GM12878 (cell line): ENCODE data around the gene SOX10. TPM values are rescaled to one million over a fixed set of nuclear protein-coding genes. Genes with fewer than 3 reads are reported as not detected.

ENCODE experiments used
- CHD4 ChIP-seq: fragments of 200-600 bp; sonication (generic); IDR thresholded peaks from 2 replicates; pipeline ENCODE4 v1.6.1; 2016; ENCODE audit warnings: mild to moderate bottlenecking
- CREB1 ChIP-seq: IDR thresholded peaks from 2 replicates; pipeline ENCODE4 v1.6.1; 2012; ENCODE audit warnings: low read depth, mild to moderate bottlenecking, inconsistent platforms
- EP300 ChIP-seq, 2 experiments: fragments of 150-350 bp in 1 of 2; IDR thresholded peaks; 2 replicates each; pipeline ENCODE4 v1.6.1; 2011 to 2012; ENCODE audit warnings: low read depth in 2 of 2, low read length in 2 of 2, borderline replicate concordance in 1 of 2, improper control_type of control experiment in 1 of 2, inconsistent platforms in 1 of 2; ENCODE audit not compliant: control insufficient read depth in 1 of 2
- HDGF ChIP-seq: fragments of 450-650 bp; IDR thresholded peaks from 2 replicates; pipeline ENCODE4 v1.6.1; 2016; ENCODE audit warnings: antibody characterized with exemption
- JUNB ChIP-seq: IDR thresholded peaks from 2 replicates; pipeline ENCODE4 v1.6.1; 2016; ENCODE audit warnings: antibody characterized with exemption, mild to moderate bottlenecking
- MXI1 ChIP-seq: fragments of 150-350 bp; IDR thresholded peaks from 2 replicates; pipeline ENCODE4 v1.6.1; 2011; ENCODE audit warnings: low read depth, mild to moderate bottlenecking, inconsistent platforms, low read length, improper control_type of control experiment
- NFIC ChIP-seq: IDR thresholded peaks from 2 replicates; pipeline ENCODE4 v1.6.1; 2012; ENCODE audit warnings: low read depth, mild to moderate bottlenecking, inconsistent platforms, low read length, moderate library complexity
- NFXL1 ChIP-seq: fragments of 450-650 bp; IDR thresholded peaks from 2 replicates; pipeline ENCODE4 v1.6.1; 2017; ENCODE audit warnings: antibody characterized with exemption, mild to moderate bottlenecking, borderline replicate concordance
- NR2C1 ChIP-seq: fragments of 450-650 bp; IDR thresholded peaks from 2 replicates; pipeline ENCODE4 v1.6.1; 2017; ENCODE audit warnings: antibody characterized with exemption, mild to moderate bottlenecking, moderate library complexity
- SMC3 ChIP-seq: IDR thresholded peaks from 2 replicates; pipeline ENCODE4 v1.6.1; 2011; ENCODE audit warnings: low read length, improper control_type of control experiment, borderline replicate concordance
- STAT3 ChIP-seq: IDR thresholded peaks from 2 replicates; pipeline ENCODE4 v1.6.1; 2011; ENCODE audit warnings: low read depth, low read length, improper control_type of control experiment
- TAF1 ChIP-seq: IDR thresholded peaks from 2 replicates; pipeline ENCODE4 v1.6.1; 2011; ENCODE audit warnings: mild to moderate bottlenecking, low read depth, low read length, borderline replicate concordance
- TCF12 ChIP-seq: IDR thresholded peaks from 2 replicates; pipeline ENCODE4 v1.6.1; 2011; ENCODE audit warnings: low read depth, mild to moderate bottlenecking, low read length
- YY1 ChIP-seq: IDR thresholded peaks from 2 replicates; pipeline ENCODE4 v1.6.1; 2011; ENCODE audit warnings: low read depth, mild to moderate bottlenecking, low read length
- polyA plus RNA-seq, 11 experiments: library from polyadenylated mRNA; depleted of rRNA in 4 of 11; unstranded in 6 of 11; stranded (reverse) in 5 of 11; fragments of >200 nt; fragmentation: Nextera tagmentation in 4 of 11; fragmentation: Illumina TruSeq in 1 of 11; extraction: Ambion mirVana in 4 of 11; extraction: Trizol in 1 of 11; gene quantifications; 1 replicate in 1 of 11; 2 replicates in 10 of 11; pipeline versions ENCODE4 v1.2.1 to v1.2.3, GENCODE V29; 2011 to 2016; ENCODE audit warnings: inconsistent platforms in 2 of 11, missing spikeins in 2 of 11, low read depth in 1 of 11
- total RNA-seq, 4 experiments: library from RNA; depleted of rRNA in 3 of 4; stranded (reverse); fragments of >200 nt in 3 of 4; fragmentation: Illumina TruSeq in 1 of 4; extraction: Trizol in 1 of 4; gene quantifications; 2 replicates each; pipeline versions ENCODE4 v1.2.1 to v1.2.3, GENCODE V29; 2013 to 2021
- TF ChIP-seq, protein P1 (sequence below): IDR thresholded peaks from 2 replicates; pipeline ENCODE4 v1.6.1; 2011; ENCODE audit warnings: borderline replicate concordance, low read depth, mild to moderate bottlenecking, moderate library complexity, mixed read lengths, low read length; ENCODE audit not compliant: insufficient read depth; ENCODE audit errors: extremely low read length
- TF ChIP-seq, protein P2 (sequence below): IDR thresholded peaks from 2 replicates; pipeline ENCODE4 v1.6.1; 2012; ENCODE audit warnings: low read depth, low read length, improper control_type of control experiment
- TF ChIP-seq, protein P3 (sequence below): fragments of 450-650 bp; formaldehyde crosslinking; IDR thresholded peaks from 2 replicates; pipeline ENCODE4 v1.4.0; 2020; ENCODE audit warnings: mild to moderate bottlenecking, moderate library complexity
- TF ChIP-seq, protein P4 (sequence below): fragments of 450-650 bp; IDR thresholded peaks from 2 replicates; pipeline ENCODE4 v1.6.1; 2017; ENCODE audit warnings: mild to moderate bottlenecking, low read depth, inconsistent platforms; ENCODE audit not compliant: poor library complexity, severe bottlenecking
- TF ChIP-seq, protein P5 (sequence below): fragments of 450-650 bp; IDR thresholded peaks from 2 replicates; pipeline ENCODE4 v1.6.1; 2017; ENCODE audit warnings: mild to moderate bottlenecking, moderate library complexity

SOX10 gene
- total and polyA plus RNA-seq, 10 of the 15 experiments (the other 5 are each of a cell fraction or from before 2014, with no cell fraction given), result 0.05 TPM; not detected in 9

DNA sequence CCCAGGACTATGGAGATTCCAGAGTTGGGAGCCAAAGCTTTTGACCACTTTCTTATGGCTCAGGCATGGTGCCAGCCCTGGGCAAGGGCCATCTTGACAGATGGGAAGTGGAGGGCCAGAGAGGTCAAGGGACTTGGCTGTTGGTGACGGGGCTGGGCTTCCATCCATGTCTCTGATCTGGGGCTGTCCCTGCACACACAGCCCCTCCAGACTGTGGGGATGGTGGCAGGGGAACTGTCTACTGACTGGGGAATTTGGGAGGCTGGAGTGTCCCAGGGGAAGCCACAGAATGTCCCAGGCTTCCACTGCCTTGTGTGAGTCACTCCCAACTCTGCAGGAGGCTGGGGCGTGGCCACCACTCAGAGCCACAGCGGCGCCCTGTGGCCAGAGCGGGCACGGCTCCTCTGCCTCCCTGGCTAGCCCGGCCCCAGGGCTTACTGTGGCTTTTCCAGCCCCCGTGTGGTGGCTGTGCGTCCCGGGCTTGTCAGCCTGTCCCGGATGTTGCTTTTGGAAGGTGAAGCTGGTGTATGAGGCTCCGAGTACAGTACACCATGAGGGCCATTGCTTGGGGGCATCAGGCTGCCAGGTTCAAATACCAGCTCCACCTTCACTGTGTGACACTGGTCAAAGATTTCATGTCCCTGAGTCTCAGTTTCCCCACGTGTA is 50.5 kb downstream of the SOX10 start (continued):
- TF ChIP-seq, protein P1, sequence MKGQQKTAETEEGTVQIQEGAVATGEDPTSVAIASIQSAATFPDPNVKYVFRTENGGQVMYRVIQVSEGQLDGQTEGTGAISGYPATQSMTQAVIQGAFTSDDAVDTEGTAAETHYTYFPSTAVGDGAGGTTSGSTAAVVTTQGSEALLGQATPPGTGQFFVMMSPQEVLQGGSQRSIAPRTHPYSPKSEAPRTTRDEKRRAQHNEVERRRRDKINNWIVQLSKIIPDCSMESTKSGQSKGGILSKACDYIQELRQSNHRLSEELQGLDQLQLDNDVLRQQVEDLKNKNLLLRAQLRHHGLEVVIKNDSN, result no peak
- TF ChIP-seq, protein P2, sequence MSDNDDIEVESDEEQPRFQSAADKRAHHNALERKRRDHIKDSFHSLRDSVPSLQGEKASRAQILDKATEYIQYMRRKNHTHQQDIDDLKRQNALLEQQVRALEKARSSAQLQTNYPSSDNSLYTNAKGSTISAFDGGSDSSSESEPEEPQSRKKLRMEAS, result no peak
- TF ChIP-seq SMC3, result peak; percentile 84
- TF ChIP-seq NFXL1, result no peak
- no peak for TF ChIP-seq NR2C1
- no peak for TF ChIP-seq CREB1
- TF ChIP-seq, protein P3, sequence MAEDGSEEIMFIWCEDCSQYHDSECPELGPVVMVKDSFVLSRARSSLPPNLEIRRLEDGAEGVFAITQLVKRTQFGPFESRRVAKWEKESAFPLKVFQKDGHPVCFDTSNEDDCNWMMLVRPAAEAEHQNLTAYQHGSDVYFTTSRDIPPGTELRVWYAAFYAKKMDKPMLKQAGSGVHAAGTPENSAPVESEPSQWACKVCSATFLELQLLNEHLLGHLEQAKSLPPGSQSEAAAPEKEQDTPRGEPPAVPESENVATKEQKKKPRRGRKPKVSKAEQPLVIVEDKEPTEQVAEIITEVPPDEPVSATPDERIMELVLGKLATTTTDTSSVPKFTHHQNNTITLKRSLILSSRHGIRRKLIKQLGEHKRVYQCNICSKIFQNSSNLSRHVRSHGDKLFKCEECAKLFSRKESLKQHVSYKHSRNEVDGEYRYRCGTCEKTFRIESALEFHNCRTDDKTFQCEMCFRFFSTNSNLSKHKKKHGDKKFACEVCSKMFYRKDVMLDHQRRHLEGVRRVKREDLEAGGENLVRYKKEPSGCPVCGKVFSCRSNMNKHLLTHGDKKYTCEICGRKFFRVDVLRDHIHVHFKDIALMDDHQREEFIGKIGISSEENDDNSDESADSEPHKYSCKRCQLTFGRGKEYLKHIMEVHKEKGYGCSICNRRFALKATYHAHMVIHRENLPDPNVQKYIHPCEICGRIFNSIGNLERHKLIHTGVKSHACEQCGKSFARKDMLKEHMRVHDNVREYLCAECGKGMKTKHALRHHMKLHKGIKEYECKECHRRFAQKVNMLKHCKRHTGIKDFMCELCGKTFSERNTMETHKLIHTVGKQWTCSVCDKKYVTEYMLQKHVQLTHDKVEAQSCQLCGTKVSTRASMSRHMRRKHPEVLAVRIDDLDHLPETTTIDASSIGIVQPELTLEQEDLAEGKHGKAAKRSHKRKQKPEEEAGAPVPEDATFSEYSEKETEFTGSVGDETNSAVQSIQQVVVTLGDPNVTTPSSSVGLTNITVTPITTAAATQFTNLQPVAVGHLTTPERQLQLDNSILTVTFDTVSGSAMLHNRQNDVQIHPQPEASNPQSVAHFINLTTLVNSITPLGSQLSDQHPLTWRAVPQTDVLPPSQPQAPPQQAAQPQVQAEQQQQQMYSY (CRISPR knock-in tag), result no peak
- TF ChIP-seq MXI1, result no peak
- TF ChIP-seq, protein P4, sequence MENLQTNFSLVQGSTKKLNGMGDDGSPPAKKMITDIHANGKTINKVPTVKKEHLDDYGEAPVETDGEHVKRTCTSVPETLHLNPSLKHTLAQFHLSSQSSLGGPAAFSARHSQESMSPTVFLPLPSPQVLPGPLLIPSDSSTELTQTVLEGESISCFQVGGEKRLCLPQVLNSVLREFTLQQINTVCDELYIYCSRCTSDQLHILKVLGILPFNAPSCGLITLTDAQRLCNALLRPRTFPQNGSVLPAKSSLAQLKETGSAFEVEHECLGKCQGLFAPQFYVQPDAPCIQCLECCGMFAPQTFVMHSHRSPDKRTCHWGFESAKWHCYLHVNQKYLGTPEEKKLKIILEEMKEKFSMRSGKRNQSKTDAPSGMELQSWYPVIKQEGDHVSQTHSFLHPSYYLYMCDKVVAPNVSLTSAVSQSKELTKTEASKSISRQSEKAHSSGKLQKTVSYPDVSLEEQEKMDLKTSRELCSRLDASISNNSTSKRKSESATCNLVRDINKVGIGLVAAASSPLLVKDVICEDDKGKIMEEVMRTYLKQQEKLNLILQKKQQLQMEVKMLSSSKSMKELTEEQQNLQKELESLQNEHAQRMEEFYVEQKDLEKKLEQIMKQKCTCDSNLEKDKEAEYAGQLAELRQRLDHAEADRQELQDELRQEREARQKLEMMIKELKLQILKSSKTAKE, result no peak
- TF ChIP-seq CHD4, result no peak
- no peak for TF ChIP-seq JUNB
- no peak for TF ChIP-seq TAF1
- TF ChIP-seq HDGF, result peak; percentile 92
- TF ChIP-seq STAT3, result no peak
- no peak for TF ChIP-seq NFIC
- TF ChIP-seq EP300 (IDR thresholded peaks at IDR 0.05; ENCODE audit: borderline replicate concordance in 1 of 2, control insufficient read depth in 1 of 2, low read depth in 2 of 2, low read length in 2 of 2), result no peak
- no peak; the same call in 1 of the 2 replicates for TF ChIP-seq YY1
- no peak for TF ChIP-seq TCF12
- TF ChIP-seq, protein P5, sequence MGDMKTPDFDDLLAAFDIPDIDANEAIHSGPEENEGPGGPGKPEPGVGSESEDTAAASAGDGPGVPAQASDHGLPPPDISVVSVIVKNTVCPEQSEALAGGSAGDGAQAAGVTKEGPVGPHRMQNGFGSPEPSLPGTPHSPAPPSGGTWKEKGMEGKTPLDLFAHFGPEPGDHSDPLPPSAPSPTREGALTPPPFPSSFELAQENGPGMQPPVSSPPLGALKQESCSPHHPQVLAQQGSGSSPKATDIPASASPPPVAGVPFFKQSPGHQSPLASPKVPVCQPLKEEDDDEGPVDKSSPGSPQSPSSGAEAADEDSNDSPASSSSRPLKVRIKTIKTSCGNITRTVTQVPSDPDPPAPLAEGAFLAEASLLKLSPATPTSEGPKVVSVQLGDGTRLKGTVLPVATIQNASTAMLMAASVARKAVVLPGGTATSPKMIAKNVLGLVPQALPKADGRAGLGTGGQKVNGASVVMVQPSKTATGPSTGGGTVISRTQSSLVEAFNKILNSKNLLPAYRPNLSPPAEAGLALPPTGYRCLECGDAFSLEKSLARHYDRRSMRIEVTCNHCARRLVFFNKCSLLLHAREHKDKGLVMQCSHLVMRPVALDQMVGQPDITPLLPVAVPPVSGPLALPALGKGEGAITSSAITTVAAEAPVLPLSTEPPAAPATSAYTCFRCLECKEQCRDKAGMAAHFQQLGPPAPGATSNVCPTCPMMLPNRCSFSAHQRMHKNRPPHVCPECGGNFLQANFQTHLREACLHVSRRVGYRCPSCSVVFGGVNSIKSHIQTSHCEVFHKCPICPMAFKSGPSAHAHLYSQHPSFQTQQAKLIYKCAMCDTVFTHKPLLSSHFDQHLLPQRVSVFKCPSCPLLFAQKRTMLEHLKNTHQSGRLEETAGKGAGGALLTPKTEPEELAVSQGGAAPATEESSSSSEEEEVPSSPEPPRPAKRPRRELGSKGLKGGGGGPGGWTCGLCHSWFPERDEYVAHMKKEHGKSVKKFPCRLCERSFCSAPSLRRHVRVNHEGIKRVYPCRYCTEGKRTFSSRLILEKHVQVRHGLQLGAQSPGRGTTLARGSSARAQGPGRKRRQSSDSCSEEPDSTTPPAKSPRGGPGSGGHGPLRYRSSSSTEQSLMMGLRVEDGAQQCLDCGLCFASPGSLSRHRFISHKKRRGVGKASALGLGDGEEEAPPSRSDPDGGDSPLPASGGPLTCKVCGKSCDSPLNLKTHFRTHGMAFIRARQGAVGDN, result no peak
